ENCODE data around the gene CACNA1C.

- TF ChIP-seq CTCF (IDR thresholded peaks at IDR 0.05) (no peak), EP300 (IDR thresholded peaks at IDR 0.05) (no peak)
Observed at GRCh38 chr12:2745655-2746054, 692.9 kb downstream of the CACNA1C start.

Data from suprapubic skin (tissue), 3 donors.